HL-60/S4 treated with phorbol 12-myristate 13-acetate at 8.2 ng/mL for 4 days and 3 days (cell line): ENCODE data around the gene TMOD1.
"Not testable (repeated sequence)": the region's sequence is repeated elsewhere in the genome, so short reads cannot be mapped to it uniquely, and the experiment has no call there.

Experiments used
- in situ Hi-C: fragments of 300-500 bp; cut with MboI; formaldehyde crosslinking; loops from 2 replicates; pipeline ENCODE4 v1.15.0; 2022; ENCODE audit warnings: low sequenced_read_pairs

Gene TMOD1

GRCh38 chr9:97501177-97501971 is at the start of gene TMOD1:
TMOD1 (plus strand) TSS chr9:97501666; CDS start chr9:97524189, 22,523 bp downstream.
- in situ Hi-C loops: no loop called here

GRCh38 chr9:97453573-97453972 is 47.9 kb upstream of the TMOD1 start:
- in situ Hi-C loops: not testable (repeated sequence)

- in situ Hi-C loops: not testable (repeated sequence)
Measured at GRCh38 chr9:97456841-97457240, 44.6 kb upstream of the TMOD1 start.

GRCh38 chr9:97459326-97459725 is 42.1 kb upstream of the TMOD1 start:
- in situ Hi-C loops: no loop called here

GRCh38 chr9:97462159-97462558 is 39.3 kb upstream of the TMOD1 start:
- in situ Hi-C loops: no loop called here

- in situ Hi-C loops: no loop called here
Measured at GRCh38 chr9:97462914-97463313, 38.6 kb upstream of the TMOD1 start.

GRCh38 chr9:97468658-97469448 is 32.6 kb upstream of the TMOD1 start:
- in situ Hi-C loops: no loop called here

GRCh38 chr9:97470076-97470475 is 31.4 kb upstream of the TMOD1 start:
- in situ Hi-C loops: no loop called here

- in situ Hi-C loops: no loop called here
Measured at GRCh38 chr9:97473717-97474116, 27.7 kb upstream of the TMOD1 start.

GRCh38 chr9:97474372-97474925 is 27.0 kb upstream of the TMOD1 start:
- in situ Hi-C loops: no loop called here

- in situ Hi-C loops: no loop called here
Measured at GRCh38 chr9:97475059-97475458, 26.4 kb upstream of the TMOD1 start.

GRCh38 chr9:97478301-97478981 is 23.0 kb upstream of the TMOD1 start:
- in situ Hi-C loops: no loop called here

GRCh38 chr9:97479496-97480159 is 21.8 kb upstream of the TMOD1 start:
- in situ Hi-C loops: no loop called here

- in situ Hi-C loops: no loop called here
Measured at GRCh38 chr9:97480174-97480573, 21.3 kb upstream of the TMOD1 start.

- in situ Hi-C loops: no loop called here
Measured at GRCh38 chr9:97480749-97481148, 20.7 kb upstream of the TMOD1 start.

GRCh38 chr9:97484134-97484533 is 17.3 kb upstream of the TMOD1 start:
- in situ Hi-C loops: no loop called here

- in situ Hi-C loops: no loop called here
Measured at GRCh38 chr9:97487107-97487506, 14.4 kb upstream of the TMOD1 start.

- in situ Hi-C loops: no loop called here
Measured at GRCh38 chr9:97487861-97488260, 13.6 kb upstream of the TMOD1 start.

GRCh38 chr9:97491216-97491999 is 10.1 kb upstream of the TMOD1 start:
- in situ Hi-C loops: no loop called here
